ENCODE data around the gene KIRREL2. TPM values are rescaled to one million over a fixed set of nuclear protein-coding genes. Genes with fewer than 3 reads are reported as not detected.

KIRREL2 gene
- total RNA-seq, 1 experiment from 2014 or later, result 3.1 TPM

DNA sequence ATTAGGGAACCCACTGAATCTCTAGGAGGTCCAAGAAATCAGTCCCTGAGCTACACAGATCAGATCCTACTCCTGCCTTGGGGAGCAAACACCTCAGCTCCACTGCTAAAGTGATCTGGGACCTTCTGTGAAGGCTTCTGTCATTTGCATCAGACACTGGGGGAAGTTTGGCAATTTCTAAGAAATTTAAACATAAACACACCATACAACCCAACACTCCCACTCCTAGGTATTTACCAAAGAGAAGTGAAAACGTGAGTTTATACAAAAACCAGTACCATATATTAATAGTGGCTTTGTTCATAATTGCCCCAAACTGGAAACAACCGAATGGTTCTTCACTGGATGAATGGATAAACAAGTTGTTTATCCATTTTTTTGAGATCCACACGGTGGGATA lies 58.7 kb downstream of the KIRREL2 start:
- H3T11ph ChIP-seq (ENCODE audit: low read length), result no peak overlapping the region
- H3K27me3 Mint-ChIP-seq (ENCODE audit: low read depth), result peaks cover 18% of the 10 kb centered on the region
- H4K5ac ChIP-seq (ENCODE audit: insufficient read length, low read depth, low read length), result no peak overlapping the region
- H3K4me1 Mint-ChIP-seq, result 0 out of 4 replicates have a peak, but pooled peaks cover 0 to 2% of the 10 kb centered on the region in 2 experiments
- no peak overlapping the region for H3K14ac ChIP-seq (ENCODE audit: insufficient read depth, low read length)
- H3K9ac ChIP-seq (ENCODE audit: extremely low read depth, insufficient read length, low read length), result no peak overlapping the region
- H4K91ac ChIP-seq (ENCODE audit: insufficient read length, low read depth, low read length), result no peak overlapping the region
- H3K27me3 ChIP-seq (ENCODE audit: insufficient read depth, low read length), result no peaks in the 10 kb centered on the region
- no peak overlapping the region for H2AFZ ChIP-seq (ENCODE audit: low read length)
- no peak overlapping the region for H2BK20ac ChIP-seq (ENCODE audit: low read depth, low read length, poor library complexity, severe bottlenecking)
- no peak overlapping the region for H2BK12ac ChIP-seq (ENCODE audit: insufficient read length, low read depth, low read length)
- H3K18ac ChIP-seq (ENCODE audit: insufficient read length, low read depth, low read length), result no peak overlapping the region
- no peaks in the 10 kb centered on the region for H3K9me3 ChIP-seq (ENCODE audit: control insufficient read depth, low read depth, low read length)
- H3K23ac ChIP-seq (ENCODE audit: insufficient read length, low read depth, low read length), result no peak overlapping the region
- no peaks in the 10 kb centered on the region for H3K79me1 ChIP-seq (ENCODE audit: insufficient read depth, low read depth, low read length, poor library complexity, severe bottlenecking)
- H3K4me3 Mint-ChIP-seq, result no peak overlapping the region
- no peaks in the 10 kb centered on the region for H3K9me3 Mint-ChIP-seq
- H3K27ac Mint-ChIP-seq, result no peak overlapping the region
- no peaks in the 10 kb centered on the region for H3K36me3 Mint-ChIP-seq (ENCODE audit: insufficient read depth in 1 of 3, low read depth in 3 of 3)
- no peaks in the 10 kb centered on the region for H3K79me2 ChIP-seq (ENCODE audit: insufficient read depth, low read length)
- WGBS (ENCODE audit: extremely low coverage, insufficient read length, low lambda C conversion rate), result no CpG with 5 or more reads among the region's 3 CpGs
- no peak for DNase-seq
- H2BK120ac ChIP-seq (ENCODE audit: low read depth, low read length, poor library complexity, severe bottlenecking), result no peak overlapping the region
- no peak overlapping the region for H3K56ac ChIP-seq (ENCODE audit: insufficient read length, low read depth, low read length)
- H4K20me1 ChIP-seq (ENCODE audit: control insufficient read depth, insufficient read depth, insufficient read length), result no peaks in the 10 kb centered on the region
- H2BK15ac ChIP-seq (ENCODE audit: low read depth, low read length), result no peak overlapping the region
- no peaks in the 10 kb centered on the region for H3K23me2 ChIP-seq (ENCODE audit: insufficient read length, low read depth, low read length, poor library complexity, severe bottlenecking)
- H3K4me2 ChIP-seq (ENCODE audit: insufficient read depth, insufficient read length, low read length), result no peak overlapping the region
- H3K4ac ChIP-seq (ENCODE audit: low read depth, low read length), result no peak overlapping the region
- H3K27ac ChIP-seq (ENCODE audit: insufficient read length, low read depth, low read length), result no peak overlapping the region
- no peak overlapping the region for H2BK5ac ChIP-seq (ENCODE audit: insufficient read length, low read length)
- no peaks in the 10 kb centered on the region for H3K4me1 ChIP-seq (ENCODE audit: insufficient read depth, low read length)
- TF ChIP-seq, protein P1, sequence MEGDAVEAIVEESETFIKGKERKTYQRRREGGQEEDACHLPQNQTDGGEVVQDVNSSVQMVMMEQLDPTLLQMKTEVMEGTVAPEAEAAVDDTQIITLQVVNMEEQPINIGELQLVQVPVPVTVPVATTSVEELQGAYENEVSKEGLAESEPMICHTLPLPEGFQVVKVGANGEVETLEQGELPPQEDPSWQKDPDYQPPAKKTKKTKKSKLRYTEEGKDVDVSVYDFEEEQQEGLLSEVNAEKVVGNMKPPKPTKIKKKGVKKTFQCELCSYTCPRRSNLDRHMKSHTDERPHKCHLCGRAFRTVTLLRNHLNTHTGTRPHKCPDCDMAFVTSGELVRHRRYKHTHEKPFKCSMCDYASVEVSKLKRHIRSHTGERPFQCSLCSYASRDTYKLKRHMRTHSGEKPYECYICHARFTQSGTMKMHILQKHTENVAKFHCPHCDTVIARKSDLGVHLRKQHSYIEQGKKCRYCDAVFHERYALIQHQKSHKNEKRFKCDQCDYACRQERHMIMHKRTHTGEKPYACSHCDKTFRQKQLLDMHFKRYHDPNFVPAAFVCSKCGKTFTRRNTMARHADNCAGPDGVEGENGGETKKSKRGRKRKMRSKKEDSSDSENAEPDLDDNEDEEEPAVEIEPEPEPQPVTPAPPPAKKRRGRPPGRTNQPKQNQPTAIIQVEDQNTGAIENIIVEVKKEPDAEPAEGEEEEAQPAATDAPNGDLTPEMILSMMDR (conservative IDR thresholded peaks at IDR 0.05), result no peak
- H2AK5ac ChIP-seq (ENCODE audit: insufficient read length, low read length), result no peak overlapping the region
- H4K8ac ChIP-seq (replicated peaks; ENCODE audit: insufficient read length, low read depth, low read length), result no peak overlapping the region

Other genes with a start within 250 kb of the KIRREL2 start
- gene HAUS5, start 244.2 kb upstream of the KIRREL2 start, total RNA-seq (2021), result 32.8 and 32.9 TPM in 2 replicates
- 83.3 and 85.8 TPM in 2 replicates for gene RBM42, start 227.9 kb upstream of the KIRREL2 start, total RNA-seq (2021)
- gene ETV2, start 215.2 kb upstream of the KIRREL2 start, total RNA-seq (2021), result 1.5 and 1.9 TPM in 2 replicates
- gene COX6B1, start 208.6 kb upstream of the KIRREL2 start, total RNA-seq (2021), result 422 and 432 TPM in 2 replicates
- gene UPK1A, start 190.4 kb upstream of the KIRREL2 start, total RNA-seq (2021), result 3.0 and 4.3 TPM in 2 replicates
- 0.13 TPM in 1 of 2 replicates, not detected in the other for gene ZBTB32, start 152.4 kb upstream of the KIRREL2 start, total RNA-seq (2021)
- 47.7 and 50.5 TPM in 2 replicates for gene KMT2B, start 138.9 kb upstream of the KIRREL2 start, total RNA-seq (2021)
- gene IGFLR1, start 114.5 kb upstream of the KIRREL2 start, total RNA-seq (2021), result 2.9 and 3.2 TPM in 2 replicates
- gene U2AF1L4, start 111.5 kb upstream of the KIRREL2 start, total RNA-seq (2021), result 16.8 and 19.2 TPM in 2 replicates
- 69.7 and 77.7 TPM in 2 replicates for gene PSENEN, start 111.3 kb upstream of the KIRREL2 start, total RNA-seq (2021)
- gene LIN37, start 108.3 kb upstream of the KIRREL2 start, total RNA-seq (2021), result 4.7 and 5.9 TPM in 2 replicates
- gene HSPB6, start 99.9 kb upstream of the KIRREL2 start, total RNA-seq (2021), result 0.37 TPM in 2 replicates
- gene PROSER3, start 98.7 kb upstream of the KIRREL2 start, total RNA-seq (2021), result 21.8 and 29.1 TPM in 2 replicates
- gene ARHGAP33, start 81.3 kb upstream of the KIRREL2 start, total RNA-seq (2021), result 18.7 and 19.5 TPM in 2 replicates
- gene PRODH2, start 44.1 kb upstream of the KIRREL2 start, total RNA-seq (2021), result not detected in 2 replicates
- gene NPHS1, start 4.4 kb upstream of the KIRREL2 start, total RNA-seq (2021), result 0.83 and 1.1 TPM in 2 replicates
- gene APLP1, start 11.7 kb downstream of the KIRREL2 start, total RNA-seq (2021), result 29.9 and 36.9 TPM in 2 replicates
- 18.4 and 18.8 TPM in 2 replicates for gene NFKBID, start 43.6 kb downstream of the KIRREL2 start, total RNA-seq (2021)
- gene HCST, start 45.6 kb downstream of the KIRREL2 start, total RNA-seq (2021), result 0.68 and 1.8 TPM in 2 replicates
- not detected in 2 replicates for gene TYROBP, start 51.4 kb downstream of the KIRREL2 start, total RNA-seq (2021)
- gene LRFN3, start 79.5 kb downstream of the KIRREL2 start, total RNA-seq (2021), result 18.4 and 20.5 TPM in 2 replicates
- 14.7 and 16.0 TPM in 2 replicates for gene SDHAF1, start 138.3 kb downstream of the KIRREL2 start, total RNA-seq (2021)
- gene SYNE4, start 151.9 kb downstream of the KIRREL2 start, total RNA-seq (2021), result 19.2 and 20.4 TPM in 2 replicates
- 28.0 and 32.5 TPM in 2 replicates for gene ALKBH6, start 157.3 kb downstream of the KIRREL2 start, total RNA-seq (2021)
- gene CLIP3, start 176.0 kb downstream of the KIRREL2 start, total RNA-seq (2021), result 19.7 and 20.9 TPM in 2 replicates
- gene THAP8, start 197.4 kb downstream of the KIRREL2 start, total RNA-seq (2021), result 5.1 and 5.4 TPM in 2 replicates
- gene WDR62, start 198.0 kb downstream of the KIRREL2 start, total RNA-seq (2021), result 28.5 and 30.0 TPM in 2 replicates